DMS79 treated with DMSO at 0.1 percent for 48 hours (cell line): Measurements from ENCODE around the gene PRICKLE2.

Experiments used
- DNase-seq: peaks from one replicate; lab custom pipeline; 2025; lab: John Stamatoyannopoulos, UW

PRICKLE2 gene

GRCh38 chr3:64073158-64073761 lies 152.0 kb downstream of the PRICKLE2 start:
- DNase-seq, result no peak

- no peak for DNase-seq
Observed at GRCh38 chr3:64072126-64072525, 153.1 kb downstream of the PRICKLE2 start.

- no peak for DNase-seq
Observed at GRCh38 chr3:64070704-64071103, 154.6 kb downstream of the PRICKLE2 start.

GRCh38 chr3:64067506-64068346 lies 157.5 kb downstream of the PRICKLE2 start:
- no peak for DNase-seq

- DNase-seq, result no peak
Observed at GRCh38 chr3:64064804-64065203, 160.5 kb downstream of the PRICKLE2 start.

- no peak for DNase-seq
Observed at GRCh38 chr3:64063983-64064438, 161.3 kb downstream of the PRICKLE2 start.

GRCh38 chr3:64063207-64063982 lies 161.9 kb downstream of the PRICKLE2 start:
- no peak for DNase-seq

- DNase-seq, result no peak
Observed at GRCh38 chr3:64061628-64062027, 163.6 kb downstream of the PRICKLE2 start.

- DNase-seq, result no peak
Observed at GRCh38 chr3:64059484-64060175, 165.6 kb downstream of the PRICKLE2 start.

- no peak for DNase-seq
Observed at GRCh38 chr3:64058566-64058965, 166.7 kb downstream of the PRICKLE2 start.

GRCh38 chr3:64057231-64057630 lies 168.0 kb downstream of the PRICKLE2 start:
- DNase-seq, result no peak

GRCh38 chr3:64056606-64057180 lies 168.6 kb downstream of the PRICKLE2 start:
- no peak for DNase-seq

- DNase-seq, result no peak
Observed at GRCh38 chr3:64055076-64055475, 170.2 kb downstream of the PRICKLE2 start.

- DNase-seq, result no peak
Observed at GRCh38 chr3:64054488-64054887, 170.8 kb downstream of the PRICKLE2 start.

- DNase-seq, result no peak
Observed at GRCh38 chr3:64053581-64053980, 171.7 kb downstream of the PRICKLE2 start.

GRCh38 chr3:64053117-64053516 lies 172.1 kb downstream of the PRICKLE2 start:
- DNase-seq, result no peak

- DNase-seq, result no peak
Observed at GRCh38 chr3:64049832-64050231, 175.4 kb downstream of the PRICKLE2 start.

- DNase-seq, result no peak
Observed at GRCh38 chr3:64049136-64049535, 176.1 kb downstream of the PRICKLE2 start.

- DNase-seq, result peak; percentile 29
Observed at GRCh38 chr3:64048631-64049061, 176.6 kb downstream of the PRICKLE2 start.

- DNase-seq, result peak; percentile 8
Observed at GRCh38 chr3:64047787-64048186, 177.5 kb downstream of the PRICKLE2 start.

GRCh38 chr3:64046996-64047594 lies 178.2 kb downstream of the PRICKLE2 start:
- peak; percentile 78 for DNase-seq
